Fibroblast of pulmonary artery (primary cell): ENCODE data around the gene EPN2.

Experiments used
- DNase-seq: peaks from one replicate; pipeline ENCODE4 v3.0.0-alpha.2; 2010; ENCODE audit warnings: low read depth
- H3K4me3 ChIP-seq: replicated peaks from 2 replicates; pipeline ENCODE4 v1.5.1; 2011; ENCODE audit warnings: low read depth, mild to moderate bottlenecking, control low read depth, low read length, moderate library complexity
- TF ChIP-seq, protein P1 (sequence below): IDR thresholded peaks from 2 replicates; pipeline ENCODE4 v1.5.1; 2011; ENCODE audit warnings: mild to moderate bottlenecking, control low read depth, low read length, inconsistent platforms; ENCODE audit errors: missing control alignments

Gene EPN2

DNA sequence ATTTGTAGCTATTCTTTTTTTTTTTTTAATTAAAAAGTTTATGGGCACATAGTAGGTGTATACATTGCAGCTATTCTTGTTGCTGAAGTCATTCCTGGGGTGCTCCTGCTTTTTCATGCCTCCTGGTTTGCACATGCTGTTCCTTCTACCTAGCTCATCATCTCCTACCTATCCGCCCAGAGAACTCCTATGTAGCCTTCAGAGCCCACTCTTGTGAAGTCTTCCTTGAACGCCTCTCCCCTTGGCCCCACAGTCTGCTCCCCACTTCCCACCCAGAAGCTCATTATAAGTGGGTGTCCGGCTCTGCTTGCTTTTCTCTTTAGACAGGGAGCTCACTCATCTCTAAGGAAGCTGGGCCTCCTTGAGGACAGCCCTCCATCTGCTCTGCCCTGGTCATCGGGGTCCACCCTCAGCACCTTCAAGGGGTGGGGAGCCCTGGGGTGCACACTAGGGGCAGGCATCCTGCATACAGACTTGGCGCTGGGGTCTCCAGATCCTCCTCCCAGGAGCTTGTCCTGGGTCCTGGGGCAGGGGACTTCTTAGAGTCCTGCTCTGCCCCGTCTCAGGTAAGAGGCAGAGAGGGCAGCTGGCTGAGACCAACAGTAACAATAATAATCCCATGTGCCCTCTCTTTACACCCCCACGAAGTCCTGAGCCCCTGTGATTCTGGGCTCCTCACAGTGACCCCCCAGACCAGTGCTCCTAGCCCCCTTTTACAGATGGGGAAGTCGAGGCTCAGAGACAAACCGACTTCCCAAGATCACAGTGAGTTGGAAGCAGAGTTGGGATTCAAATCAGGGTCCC is 128.9 kb downstream of the EPN2 start:
- H3K4me3 ChIP-seq = no peak overlapping the region
- no peak for DNase-seq
- TF ChIP-seq, protein P1, sequence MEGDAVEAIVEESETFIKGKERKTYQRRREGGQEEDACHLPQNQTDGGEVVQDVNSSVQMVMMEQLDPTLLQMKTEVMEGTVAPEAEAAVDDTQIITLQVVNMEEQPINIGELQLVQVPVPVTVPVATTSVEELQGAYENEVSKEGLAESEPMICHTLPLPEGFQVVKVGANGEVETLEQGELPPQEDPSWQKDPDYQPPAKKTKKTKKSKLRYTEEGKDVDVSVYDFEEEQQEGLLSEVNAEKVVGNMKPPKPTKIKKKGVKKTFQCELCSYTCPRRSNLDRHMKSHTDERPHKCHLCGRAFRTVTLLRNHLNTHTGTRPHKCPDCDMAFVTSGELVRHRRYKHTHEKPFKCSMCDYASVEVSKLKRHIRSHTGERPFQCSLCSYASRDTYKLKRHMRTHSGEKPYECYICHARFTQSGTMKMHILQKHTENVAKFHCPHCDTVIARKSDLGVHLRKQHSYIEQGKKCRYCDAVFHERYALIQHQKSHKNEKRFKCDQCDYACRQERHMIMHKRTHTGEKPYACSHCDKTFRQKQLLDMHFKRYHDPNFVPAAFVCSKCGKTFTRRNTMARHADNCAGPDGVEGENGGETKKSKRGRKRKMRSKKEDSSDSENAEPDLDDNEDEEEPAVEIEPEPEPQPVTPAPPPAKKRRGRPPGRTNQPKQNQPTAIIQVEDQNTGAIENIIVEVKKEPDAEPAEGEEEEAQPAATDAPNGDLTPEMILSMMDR = no peak

DNA sequence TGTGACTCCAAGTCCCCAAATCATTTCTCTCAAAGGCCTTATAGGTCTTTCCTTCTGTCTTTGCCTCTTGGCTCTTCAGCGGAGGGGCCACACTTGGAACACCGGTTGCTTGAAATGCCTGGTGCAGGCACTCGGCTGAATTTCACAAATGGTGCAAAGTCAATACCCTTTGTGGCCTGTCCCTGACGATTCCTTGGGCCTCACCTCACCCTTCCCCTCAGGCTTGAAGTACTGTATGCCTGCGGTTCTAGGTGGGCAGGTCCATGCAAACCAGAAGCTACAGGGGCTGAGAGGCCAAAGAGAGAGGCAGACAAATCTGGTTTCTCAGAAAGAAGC is 129.4 kb downstream of the EPN2 start:
- TF ChIP-seq, protein P1 = no peak
- no peak for DNase-seq
- H3K4me3 ChIP-seq = no peak overlapping the region

DNA sequence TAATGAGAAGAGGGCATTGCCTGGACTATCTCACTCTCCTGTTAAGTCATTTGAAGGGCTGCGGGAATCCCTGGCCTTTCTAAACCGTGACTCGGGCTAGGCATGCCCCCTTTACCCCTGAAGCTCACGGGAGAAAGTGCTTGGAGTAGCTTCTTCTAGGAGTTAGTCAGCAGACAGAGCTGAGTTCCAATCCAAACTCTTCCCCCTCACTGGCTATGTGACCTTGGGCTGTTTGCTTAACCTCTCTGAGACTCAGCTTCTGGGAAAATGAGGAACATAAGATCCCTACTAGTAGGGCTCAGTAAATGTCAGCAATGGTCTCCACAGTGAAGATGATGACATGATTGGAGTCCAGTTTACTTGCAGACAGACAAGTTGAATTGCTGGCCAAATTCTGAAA is 131.1 kb downstream of the EPN2 start:
- TF ChIP-seq, protein P1 = no peak
- no peak for DNase-seq

DNA sequence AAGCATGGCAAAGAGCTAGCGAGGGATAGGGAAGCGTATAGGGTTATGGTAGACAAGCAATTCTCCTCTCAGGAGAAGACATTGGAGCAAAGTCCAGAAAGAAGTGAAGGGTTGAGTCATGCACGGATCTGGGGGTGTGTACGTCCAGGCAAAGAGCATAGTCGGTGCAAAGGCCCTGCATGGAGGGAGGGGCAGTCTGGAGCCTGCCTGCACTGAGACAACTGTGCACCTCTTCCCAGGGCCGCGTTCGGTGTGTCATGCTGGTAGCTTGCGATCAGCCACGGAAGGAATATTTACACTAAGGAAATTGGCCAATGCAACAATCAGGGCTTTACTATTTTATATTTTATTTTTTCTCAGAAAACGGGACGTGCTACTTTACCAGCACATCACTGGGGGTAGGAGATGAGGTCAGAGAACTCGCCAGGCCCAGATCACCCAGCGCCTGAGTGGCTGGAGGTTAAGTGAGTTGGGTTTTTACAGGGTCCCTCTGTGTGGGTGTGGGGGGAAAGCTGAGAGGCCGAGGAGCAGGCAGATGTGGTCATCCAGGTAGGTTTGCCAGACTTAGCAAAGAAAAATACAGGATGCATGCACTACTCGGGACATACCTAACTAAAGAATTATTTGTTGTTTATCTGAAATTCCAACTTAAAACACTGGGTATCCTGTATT is 132.1 kb downstream of the EPN2 start:
- no peak overlapping the region for H3K4me3 ChIP-seq
- DNase-seq = no peak
- TF ChIP-seq, protein P1 = no peak

More for the DNA sequence above, 131.1 kb downstream of the EPN2 start:
- H3K4me3 ChIP-seq = no peak overlapping the region

DNA sequence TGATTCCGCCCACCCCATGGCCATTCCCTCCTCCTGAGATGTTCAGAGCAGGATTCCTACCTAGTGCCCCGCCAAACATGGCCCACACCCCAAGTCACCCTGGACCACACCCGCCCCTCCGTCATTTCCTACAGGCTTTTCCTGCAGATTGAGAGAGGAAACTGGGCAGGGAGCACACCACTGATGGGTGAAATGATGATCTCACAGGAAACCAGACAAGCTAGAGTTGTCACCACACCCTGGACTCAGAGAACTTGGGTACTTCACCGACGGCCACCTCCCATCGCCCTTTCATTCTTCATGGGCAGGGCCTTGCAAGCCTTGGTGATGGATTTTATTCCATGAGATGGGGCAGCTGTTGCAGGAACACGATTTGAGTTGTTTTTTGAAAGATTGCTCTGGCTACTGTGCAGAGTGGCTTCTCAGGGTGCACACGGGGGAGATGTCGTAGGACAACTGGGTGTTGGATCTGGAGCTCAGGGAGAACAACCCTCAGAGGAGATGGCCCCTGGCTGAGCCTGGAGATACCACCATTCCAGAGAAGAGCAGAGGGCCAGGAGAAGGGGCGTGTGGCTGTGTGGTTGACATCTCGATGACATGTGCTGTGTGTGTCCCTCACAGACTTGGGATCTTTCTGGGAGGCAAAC is 132.8 kb downstream of the EPN2 start:
- TF ChIP-seq, protein P1 = no peak
- DNase-seq = no peak

DNA sequence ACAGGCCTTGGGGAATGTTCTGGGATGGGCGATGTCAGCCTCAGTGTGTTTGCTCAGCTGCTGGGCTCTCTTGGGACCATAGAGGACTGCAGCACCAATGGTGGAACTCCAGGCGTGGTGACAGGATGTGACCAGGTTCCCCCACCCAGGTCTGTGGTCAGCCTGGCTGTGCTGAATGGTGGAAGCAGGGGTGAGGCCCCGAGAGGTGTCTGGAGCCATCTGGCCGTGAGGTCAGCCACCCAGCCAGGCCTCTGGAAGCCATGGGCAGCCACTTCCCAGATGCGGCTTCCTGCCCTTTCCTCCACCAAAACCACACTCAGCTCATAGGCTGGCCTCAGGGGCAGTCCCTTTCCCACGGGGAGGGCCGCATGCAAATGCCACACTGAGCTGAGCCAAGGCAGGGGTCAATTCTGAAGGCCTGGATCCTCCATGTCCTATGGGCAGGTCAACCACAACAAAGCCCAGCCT is 133.4 kb downstream of the EPN2 start:
- TF ChIP-seq, protein P1 = no peak
- no peak for DNase-seq
- H3K4me3 ChIP-seq = no peak overlapping the region

More for the DNA sequence above, 132.8 kb downstream of the EPN2 start:
- H3K4me3 ChIP-seq = no peak overlapping the region
